ENCODE measurements around the gene KHDC1L. TPM values are rescaled to one million over a fixed set of nuclear protein-coding genes. Genes with fewer than 3 reads are reported as not detected.
"Not testable (repeated sequence)": the region's sequence is repeated elsewhere in the genome, so short reads cannot be mapped to it uniquely, and the experiment has no call there.

KHDC1L gene
- total RNA-seq, 1 donor from 2014 or later = not detected

- DNase-seq (ENCODE audit: low read depth, low spot score) = no peak
Measured at GRCh38 chr6:73207221-73207837, 18.0 kb downstream of the KHDC1L start.

GRCh38 chr6:73204252-73204651, 21.0 kb downstream of the KHDC1L start:
- no peak for DNase-seq (ENCODE audit: low read depth, low spot score)

- DNase-seq (ENCODE audit: low read depth, low spot score) = no peak
Measured at GRCh38 chr6:73203098-73203497, 22.2 kb downstream of the KHDC1L start.

DNA sequence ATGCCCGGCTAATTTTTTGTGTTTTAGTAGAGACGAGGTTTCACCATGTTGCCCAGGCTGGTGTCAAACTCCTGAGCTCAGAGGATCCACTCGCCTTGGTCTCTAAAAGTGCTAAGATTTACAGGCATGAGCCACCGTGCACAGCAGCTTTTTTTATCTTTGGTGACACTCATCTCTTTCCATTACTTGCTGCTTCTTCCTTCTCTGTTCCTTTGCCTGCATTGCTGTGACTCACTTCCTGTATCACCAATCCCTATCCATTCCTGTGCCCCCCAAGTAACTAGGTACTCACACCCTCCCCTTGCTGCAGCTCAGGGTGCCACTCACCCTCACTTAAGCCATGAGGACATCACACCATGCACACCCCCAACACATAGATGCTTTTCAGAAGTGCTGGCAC, 24.6 kb downstream of the KHDC1L start:
- no peak for DNase-seq (ENCODE audit: low read depth, low spot score)

DNA sequence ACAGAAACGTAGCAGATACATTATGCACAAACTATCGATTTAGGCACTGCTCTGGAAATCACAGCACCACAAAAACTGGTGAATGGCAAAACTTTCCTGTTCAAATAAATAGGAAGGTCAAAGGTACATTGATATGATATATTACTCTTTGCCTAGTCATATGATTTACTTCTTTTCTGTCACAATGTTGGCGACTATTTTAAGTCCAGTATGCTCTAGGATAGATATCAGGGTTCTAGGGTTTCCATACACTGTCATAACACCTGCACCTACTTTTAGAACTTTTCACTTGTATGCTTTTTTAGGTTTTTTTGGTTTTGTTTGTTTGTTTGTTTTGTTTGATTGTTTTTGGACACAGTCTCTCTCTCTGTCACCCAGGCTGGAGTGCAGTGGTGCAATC, 25.0 kb downstream of the KHDC1L start:
- DNase-seq (ENCODE audit: low read depth, low spot score) = no peak

DNA sequence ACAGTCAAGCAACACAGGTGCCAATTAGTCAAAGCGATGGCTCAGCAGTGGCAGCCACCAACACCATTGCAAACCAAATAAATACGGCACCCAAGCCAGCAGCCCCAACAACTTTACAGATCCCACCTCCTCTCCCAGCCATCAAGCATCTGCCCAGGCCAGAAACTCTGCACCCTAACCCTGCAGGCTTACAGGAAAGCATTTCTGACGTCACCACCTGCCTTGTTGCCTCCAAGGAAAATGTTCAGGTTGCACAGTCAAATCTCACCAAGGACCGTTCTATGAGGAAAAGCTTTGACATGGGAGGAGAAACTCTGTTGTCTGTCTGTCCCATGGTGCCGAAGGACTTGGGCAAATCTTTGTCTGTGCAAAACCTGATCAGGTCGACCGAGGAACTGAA, 30.6 kb downstream of the KHDC1L start:
- DNase-seq (ENCODE audit: low read depth, low spot score) = no peak

DNA sequence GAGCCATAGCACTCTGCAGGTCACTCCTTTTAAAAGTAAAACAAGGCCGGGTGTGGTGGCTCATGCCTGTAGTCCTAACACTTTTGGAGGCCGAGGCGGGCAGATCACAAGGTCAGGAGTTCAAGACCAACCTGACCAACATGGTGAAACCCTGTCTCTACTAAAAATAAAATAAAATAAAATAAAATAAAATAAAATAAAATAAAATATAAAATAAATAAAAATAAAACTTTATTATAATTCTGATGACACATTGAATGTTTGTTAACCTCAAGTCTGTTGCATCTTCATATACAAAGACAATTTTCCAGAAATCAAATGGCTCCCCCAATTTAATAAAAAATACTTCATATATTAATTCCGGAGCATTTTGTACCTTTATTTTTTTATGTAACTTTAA, 32.0 kb downstream of the KHDC1L start:
- not testable (repeated sequence) for DNase-seq (ENCODE audit: low read depth, low spot score)

GRCh38 chr6:73182021-73182607, 43.2 kb downstream of the KHDC1L start:
- DNase-seq (ENCODE audit: low read depth, low spot score) = no peak

DNA sequence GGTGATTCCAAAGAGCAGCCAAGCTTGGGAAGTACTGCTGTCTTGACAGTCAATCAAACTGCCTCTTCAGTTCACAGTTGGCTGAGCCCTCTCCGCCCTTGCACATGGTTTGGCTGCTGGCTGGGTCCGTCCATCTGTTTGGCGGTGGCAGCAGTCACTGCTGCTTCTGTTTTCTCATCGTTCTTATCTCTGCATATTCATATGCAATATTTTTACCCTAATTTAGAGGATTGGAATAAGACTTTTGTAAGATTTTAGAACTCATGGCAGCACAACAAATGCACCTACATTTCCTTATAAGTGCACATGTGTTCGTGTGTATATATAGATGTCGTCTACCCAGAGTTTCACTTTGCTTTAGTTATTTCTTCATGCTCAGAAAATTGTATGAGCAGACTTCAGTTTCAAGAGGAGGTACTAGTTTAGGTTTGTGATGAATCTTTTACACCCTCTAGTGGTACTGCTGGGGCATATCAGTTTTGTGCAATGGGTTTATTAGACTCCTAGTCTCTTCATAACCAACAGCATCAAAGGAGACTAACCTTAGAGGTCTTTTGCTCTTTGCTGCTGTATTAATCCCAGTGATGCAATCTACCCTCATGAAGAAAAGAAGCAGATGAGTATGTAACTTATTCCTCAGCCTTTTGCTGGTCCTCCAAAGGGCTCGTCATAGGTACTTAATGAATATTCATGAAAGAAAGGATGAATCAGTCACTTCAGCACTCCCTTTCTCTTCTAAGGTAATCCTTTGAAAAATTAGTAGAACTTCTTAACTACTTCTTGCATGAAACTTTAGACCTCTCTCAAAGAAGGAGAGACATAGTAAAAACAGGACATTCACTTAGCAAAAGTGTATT, 44.3 kb downstream of the KHDC1L start:
- no peak for DNase-seq (ENCODE audit: low read depth, low spot score)

GRCh38 chr6:73180076-73180738, 45.1 kb downstream of the KHDC1L start:
- no peak for DNase-seq (ENCODE audit: low read depth, low spot score)

DNA sequence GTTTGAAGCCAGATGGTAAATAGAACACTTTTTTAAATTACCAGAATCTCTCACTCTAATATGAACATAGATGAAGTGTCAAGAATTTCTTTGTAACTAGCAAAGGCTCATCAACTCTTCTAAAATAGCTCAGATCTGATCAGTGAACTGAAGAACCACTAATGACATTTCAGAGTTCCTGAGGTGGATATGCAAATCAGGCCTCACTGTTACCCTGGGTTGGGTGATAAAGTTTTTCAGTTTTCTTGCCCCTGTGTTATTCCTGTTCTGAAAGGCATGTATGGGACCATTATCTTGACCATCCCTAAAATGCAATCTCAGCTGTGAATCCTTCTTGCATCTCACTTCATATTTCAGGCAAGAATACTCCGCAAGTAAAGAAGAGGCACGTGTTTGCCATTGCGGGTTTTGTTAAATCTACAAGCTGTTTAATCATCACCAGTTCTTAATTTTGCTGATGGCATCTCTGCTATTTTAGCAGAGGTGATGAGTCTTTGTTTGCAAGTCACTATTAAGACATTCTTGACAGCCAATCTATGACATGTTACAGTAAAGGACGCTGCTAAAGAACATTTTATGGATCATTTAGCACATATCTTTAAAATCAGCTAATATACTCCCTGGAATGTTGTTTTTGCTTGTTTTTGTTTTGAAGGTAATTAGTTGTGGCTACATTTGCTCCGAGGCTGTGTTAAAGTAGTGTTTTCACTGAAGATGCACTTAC, 47.9 kb downstream of the KHDC1L start:
- no peak for DNase-seq (ENCODE audit: low read depth, low spot score)

GRCh38 chr6:73176057-73176456, 49.2 kb downstream of the KHDC1L start:
- no peak for DNase-seq (ENCODE audit: low read depth, low spot score)

DNA sequence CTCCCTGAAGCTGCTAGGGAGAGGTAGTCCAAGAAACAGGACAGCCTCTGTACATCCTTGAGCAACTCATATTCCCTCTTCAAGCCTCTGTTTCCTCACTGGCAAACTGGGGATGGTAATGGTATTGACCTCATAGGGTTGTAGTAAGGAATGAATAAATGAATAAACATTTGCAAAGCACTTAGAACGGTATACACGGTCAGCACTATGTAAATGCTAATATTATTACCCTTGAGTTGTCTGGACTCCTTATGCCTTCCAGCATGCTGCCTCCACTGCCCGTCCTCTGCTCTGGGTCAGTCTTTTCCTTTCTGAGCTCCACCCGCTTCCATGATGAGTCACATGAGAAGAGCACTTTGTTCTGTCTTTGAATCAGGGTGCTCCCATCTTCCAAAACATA, 50.6 kb downstream of the KHDC1L start:
- no peak for DNase-seq (ENCODE audit: low read depth, low spot score)

Other genes starting within 250 kb of the KHDC1L start
- gene KHDC1, start 37.7 kb upstream of the KHDC1L start, total RNA-seq = 0.59 and 0.81 TPM in 2 replicates
- gene DPPA5, start 128.8 kb upstream of the KHDC1L start, total RNA-seq = not detected in 2 replicates
- not detected in 2 replicates for gene KHDC3L, start 137.2 kb upstream of the KHDC1L start, total RNA-seq
- gene OOEP, start 144.4 kb upstream of the KHDC1L start, total RNA-seq = not detected in 2 replicates
- 0.14 and 0.33 TPM in 2 replicates for gene DDX43, start 169.3 kb upstream of the KHDC1L start, total RNA-seq
- 4.8 and 9.6 TPM in 2 replicates for gene CGAS, start 226.8 kb upstream of the KHDC1L start, total RNA-seq
- 23.4 and 33.5 TPM in 2 replicates for gene MTO1, start 236.2 kb upstream of the KHDC1L start, total RNA-seq

All from pulmonary artery endothelial cell (primary cell).